Fibroblast of skin of scalp (primary cell): Measurements from ENCODE around the gene ATP6V0B.

Experiments
- DNase-seq: peaks from one replicate; pipeline ENCODE4 v3.0.0-alpha.2; 2013

ATP6V0B gene

DNA sequence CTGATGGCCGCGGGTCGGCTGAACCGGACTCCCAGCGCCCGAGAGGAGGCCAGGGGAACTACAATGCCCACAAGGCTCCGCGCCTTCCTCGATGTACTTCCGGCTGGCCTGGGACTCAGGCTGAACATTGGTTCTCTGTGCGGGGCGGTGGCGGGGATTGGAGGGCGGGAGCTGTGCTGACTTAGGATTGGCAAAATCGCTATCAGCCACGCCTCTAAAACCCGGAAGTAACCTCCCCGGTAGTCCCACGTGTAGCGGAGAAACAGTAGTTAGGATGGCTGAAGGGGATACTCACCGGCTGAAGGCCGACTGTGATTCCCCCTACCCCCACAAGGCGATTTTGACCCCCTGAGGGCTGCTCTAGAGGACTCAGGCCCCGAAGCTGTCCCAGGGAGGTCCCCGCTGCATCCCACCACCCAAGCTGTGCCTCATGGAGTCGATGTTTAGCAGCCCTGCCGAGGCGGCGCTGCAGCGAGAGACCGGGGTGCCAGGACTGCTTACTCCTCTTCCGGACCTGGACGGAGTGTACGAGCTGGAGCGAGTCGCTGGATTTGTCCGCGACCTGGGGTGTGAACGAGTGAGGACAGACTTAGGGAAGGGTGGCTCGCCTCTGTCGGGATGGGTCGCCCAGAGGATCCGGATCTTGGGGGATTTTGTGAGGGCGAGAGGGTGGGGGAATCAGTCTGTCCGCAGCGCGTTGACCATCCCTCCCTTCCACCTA lies 4.9 kb upstream of the ATP6V0B start, which contains the start of gene DPH2:
TSS of gene DPH2 (plus strand) at position 265 of the 721 bp plus-strand sequence. CDS start at position 431, 166 bp downstream.
- peak; percentile 97 for DNase-seq

DNA sequence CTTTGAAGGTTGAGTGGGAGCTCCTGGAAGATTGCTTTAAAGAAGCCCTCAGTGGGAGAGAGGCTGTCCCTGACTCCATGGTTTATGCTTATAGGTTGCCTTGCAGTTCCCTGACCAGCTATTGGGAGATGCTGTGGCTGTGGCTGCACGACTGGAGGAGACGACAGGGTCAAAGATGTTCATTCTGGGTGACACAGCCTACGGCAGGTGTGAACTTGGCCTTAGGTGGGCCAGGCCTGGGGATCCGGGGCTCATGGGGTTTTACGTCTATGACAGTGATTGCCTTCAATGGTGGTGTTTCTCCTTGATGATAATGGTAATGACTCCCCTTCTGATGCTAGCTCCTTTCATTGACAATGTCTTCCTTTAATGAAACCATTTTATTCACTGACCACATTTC lies 4.3 kb upstream of the ATP6V0B start:
- no peak for DNase-seq

DNA sequence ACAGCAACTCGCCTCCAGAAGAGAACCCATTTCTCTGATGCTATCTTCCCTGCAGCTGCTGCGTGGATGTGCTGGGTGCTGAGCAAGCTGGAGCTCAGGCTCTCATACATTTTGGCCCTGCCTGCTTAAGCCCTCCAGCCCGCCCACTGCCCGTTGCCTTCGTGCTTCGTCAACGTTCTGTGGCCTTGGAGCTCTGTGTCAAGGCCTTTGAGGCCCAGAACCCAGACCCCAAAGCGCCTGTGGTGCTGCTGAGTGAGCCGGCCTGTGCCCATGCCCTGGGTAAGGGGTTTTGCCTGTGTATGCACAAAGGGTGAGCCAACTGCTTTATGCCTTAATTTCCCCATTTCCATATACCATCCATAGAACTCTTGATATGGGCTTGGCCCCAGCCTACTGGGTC lies 3.8 kb upstream of the ATP6V0B start:
- DNase-seq, result no peak

DNA sequence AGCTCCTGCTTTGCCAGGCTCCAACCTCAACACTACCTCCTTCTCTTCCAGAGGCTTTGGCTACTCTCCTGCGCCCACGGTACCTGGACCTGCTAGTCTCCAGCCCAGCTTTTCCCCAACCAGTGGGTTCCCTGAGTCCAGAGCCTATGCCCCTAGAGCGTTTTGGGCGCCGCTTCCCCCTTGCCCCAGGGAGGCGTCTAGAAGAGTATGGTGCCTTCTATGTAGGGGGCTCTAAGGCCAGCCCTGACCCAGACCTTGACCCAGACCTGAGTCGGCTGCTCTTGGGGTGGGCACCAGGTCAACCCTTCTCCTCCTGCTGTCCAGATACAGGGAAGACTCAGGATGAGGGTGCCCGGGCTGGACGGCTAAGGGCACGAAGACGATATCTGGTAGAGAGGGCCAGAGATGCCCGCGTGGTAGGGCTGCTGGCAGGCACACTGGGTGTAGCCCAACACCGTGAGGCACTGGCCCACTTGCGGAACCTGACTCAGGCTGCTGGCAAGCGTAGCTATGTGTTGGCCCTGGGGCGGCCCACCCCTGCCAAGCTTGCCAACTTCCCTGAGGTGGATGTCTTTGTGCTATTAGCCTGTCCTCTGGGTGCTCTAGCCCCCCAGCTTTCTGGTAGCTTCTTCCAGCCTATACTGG lies 3.3 kb upstream of the ATP6V0B start:
- DNase-seq, result no peak

DNA sequence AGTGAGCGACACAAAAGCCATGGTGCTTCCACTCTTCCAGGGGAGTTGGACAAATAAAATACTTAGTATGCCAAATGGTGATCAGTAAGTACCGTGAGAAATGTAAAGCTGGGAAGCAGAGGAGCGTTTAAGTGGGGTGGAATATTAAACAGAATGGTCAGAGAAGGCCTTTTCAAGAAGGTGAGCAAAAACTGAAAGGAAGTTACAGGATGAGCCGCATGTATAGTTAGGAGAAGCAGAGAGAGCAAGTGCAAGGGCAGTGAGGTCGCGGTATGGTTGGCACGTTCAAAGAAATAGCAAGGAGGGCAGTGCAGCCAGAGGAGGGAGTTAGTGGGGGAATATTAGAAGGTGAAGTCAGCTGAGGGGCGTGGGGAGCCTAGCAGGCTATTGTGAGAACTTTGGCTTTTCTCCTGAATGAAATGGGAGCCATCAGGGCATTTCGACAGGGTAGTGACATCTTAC lies 748 bp upstream of the ATP6V0B start:
- no peak for DNase-seq

DNA sequence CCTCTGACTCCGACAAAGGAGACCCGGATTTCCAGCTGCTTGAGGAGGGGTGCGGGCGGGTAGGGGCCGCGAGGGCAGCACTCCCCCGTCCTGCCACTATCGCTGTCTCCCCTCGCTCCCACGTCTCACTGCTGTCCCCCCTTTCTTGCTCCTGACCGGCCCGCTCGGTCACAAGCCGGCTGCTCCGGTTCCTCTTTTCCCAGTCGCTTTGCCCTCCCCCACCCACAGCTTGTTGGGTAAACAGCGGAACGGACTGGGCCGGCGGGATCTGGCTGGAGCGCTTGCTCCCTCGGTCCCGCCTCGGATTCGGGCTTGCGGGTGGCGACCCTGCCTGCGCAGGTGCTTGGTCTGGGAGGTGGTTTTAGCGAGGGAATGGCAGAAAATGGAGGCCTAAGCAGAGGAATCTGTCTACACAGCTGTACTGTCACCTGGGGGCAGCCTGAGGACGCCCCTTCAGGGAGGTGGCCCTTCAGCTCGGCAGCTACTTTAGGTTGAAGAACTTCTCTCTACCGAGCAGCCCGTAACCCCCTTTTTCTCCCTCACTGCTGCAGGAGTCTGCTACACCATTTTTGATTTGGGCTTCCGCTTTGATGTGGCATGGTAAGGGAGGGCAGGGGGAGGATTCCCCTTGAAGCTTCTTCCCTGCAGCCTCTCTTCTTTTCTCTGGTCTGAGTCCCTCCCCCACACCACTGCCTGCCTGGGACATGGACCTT lies 645 bp downstream of the ATP6V0B start:
- no peak for DNase-seq

DNA sequence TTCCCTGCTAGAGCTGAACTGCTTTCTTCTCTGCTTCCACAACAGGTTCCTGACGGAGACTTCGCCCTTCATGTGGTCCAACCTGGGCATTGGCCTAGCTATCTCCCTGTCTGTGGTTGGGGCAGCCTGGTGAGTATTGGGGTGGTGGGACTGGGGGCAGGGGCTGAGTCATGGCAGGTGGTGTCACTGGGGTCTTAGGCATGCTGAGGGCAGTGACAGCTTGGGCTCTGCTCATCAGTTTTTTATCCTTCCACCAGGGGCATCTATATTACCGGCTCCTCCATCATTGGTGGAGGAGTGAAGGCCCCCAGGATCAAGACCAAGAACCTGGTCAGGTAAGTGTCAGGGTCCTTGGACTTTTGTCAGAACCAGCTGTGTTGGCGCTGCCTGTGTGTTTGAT lies 1.3 kb downstream of the ATP6V0B start:
- no peak for DNase-seq

DNA sequence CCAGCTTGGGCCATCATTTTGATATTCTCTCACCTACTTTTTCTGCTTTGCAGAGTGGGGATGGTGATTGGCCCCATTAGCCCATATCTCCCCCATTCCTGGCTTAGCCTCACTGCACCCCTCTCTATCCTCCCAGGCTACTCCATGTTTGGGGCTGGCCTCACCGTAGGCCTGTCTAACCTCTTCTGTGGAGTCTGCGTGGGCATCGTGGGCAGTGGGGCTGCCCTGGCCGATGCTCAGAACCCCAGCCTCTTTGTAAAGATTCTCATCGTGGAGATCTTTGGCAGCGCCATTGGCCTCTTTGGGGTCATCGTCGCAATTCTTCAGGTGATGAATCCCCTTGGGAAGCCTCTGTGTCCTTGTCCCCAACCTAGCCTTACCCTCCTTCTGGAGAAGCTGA lies 2.1 kb downstream of the ATP6V0B start:
- DNase-seq, result no peak

DNA sequence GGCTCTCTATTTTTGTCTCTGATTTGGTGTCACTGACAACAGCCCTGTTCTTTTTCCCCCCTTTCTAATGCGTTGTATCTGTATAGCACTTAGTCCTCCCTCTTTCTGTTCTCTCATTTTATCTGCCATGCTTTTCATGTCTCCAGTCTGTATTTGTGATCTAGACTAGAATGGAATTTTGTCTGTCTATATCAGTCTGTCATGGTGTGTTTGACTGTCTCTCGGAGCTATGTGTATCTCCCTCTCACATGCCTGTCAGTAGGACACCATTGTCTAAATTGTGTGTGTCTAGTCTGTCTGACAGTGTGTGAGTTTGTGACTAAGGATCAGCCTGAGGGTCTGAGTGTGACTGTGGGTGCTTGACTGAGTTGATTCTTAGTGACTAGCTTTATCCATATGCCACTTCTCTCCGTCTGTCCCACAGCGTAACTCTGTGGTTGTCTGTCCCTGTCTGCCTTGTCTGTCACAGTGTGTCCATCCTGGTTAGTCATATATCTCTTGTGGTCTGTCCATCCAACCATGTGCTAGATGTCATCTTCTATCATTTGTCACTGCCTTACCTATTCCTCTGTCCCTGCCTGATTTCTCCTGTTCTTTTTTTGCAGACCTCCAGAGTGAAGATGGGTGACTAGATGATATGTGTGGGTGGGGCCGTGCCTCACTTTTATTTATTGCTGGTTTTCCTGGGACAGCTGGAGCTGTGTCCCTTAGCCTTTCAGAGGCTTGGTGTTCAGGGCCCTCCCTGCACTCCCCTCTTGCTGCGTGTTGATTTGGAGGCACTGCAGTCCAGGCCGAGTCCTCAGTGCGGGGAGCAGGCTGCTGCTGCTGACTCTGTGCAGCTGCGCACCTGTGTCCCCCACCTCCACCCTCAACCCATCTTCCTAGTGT lies 2.9 kb downstream of the ATP6V0B start:
- DNase-seq, result no peak

DNA sequence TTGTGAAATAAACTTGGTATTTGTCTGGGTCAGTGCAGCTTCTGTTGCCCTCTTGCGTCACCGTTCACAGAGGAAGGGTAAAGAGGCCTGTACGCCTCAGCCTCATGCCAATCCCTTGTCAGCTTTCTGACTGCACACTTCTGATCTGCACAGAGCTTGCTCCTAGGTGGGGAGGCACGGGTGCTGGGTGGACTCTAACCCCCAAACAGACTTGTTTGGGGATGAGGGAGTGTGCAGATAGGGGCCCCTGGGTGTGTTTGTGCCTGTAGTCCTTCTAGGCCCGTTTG lies 3.4 kb downstream of the ATP6V0B start:
- no peak for DNase-seq

DNA sequence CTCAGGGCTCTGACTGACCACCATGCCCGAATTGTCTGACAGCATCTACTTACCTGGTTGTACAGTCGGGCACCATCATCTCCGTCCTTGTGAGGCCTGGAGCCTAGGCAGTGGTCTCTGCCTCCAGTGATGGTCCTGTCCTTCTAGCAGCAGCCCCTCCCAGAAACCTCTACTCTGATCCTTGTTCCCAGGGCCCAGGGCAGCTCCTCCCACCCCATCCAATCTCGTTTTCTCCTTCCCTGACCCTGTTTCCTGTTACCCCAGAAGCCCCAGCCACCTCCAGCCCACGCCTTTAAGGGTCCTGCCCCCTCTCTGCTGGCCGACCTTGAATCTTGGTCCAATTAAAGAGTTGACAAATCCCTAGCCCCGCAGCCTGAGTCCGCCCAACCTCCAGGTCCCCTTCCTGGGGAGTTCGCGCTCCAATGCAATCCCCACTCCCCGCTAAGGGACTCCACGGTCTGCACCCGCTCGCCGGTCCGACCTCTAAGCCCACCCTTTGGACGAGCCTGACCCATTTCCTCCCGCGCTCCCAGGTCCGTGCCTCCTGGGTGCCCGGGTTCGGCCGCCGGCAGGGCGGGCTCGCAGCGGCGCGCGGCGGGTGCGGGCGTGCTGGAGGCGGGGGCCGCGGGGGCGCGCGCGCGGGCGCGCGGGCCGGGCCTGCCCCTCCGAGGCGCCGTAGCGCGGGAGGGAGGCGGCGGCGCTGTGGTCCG lies 3.9 kb downstream of the ATP6V0B start, which contains the start of gene B4GALT2:
TSS of gene B4GALT2 (plus strand) at position 660 of the 710 bp plus-strand sequence. CDS start 1,951 bp downstream, outside the sequence.
- DNase-seq, result peak; percentile 53

DNA sequence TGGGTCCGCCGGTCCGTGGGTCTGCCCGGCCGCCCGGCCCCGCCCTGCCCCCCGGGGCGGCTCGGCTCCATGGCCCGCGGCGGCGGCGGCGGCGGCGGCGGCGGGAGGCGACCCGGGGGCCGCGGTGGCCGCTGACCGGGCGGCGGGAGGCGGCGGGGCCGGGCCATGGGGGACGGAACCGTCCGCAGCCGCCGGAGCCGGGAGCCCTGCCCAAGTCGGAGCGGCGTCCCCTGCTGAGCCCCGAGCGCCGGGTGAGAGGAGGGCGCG lies 4.4 kb downstream of the ATP6V0B start:
- no peak for DNase-seq

DNA sequence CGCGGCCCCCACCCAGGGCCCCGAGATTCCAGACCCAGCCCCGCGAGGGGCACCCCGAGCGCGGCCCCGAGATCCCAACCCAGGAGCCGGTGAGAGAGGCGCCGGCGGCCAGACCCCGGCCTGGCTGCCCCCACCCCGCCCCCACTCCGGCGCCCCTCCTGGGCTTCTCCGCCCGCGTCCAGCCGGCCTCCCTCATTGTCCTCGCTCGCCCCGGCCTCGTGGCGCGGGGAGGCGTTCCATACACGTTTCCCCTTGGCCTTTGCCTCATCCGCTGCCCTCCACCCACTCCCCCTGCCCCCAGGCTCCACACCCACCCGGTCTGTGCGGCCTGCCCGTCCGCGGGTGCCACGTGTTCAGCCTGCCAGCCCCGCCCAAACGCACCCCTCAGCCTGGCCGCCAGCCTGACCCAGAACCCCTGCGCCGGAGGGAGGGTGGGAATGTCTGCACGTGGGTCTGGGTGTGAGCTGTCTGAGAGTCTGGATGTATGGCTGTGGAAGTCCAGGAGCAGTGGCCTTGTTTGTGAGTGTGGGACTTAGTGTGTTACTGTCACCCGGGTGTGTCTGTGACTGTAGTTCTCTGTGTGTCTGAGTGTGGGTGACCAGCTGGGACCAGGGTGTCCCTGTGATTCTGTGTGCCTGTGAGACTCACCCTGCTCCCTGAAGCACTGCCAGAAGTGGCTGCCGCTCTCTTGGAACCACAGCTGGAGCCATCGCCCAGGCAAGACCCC lies 4.9 kb downstream of the ATP6V0B start:
- DNase-seq, result peak; percentile 73

DNA sequence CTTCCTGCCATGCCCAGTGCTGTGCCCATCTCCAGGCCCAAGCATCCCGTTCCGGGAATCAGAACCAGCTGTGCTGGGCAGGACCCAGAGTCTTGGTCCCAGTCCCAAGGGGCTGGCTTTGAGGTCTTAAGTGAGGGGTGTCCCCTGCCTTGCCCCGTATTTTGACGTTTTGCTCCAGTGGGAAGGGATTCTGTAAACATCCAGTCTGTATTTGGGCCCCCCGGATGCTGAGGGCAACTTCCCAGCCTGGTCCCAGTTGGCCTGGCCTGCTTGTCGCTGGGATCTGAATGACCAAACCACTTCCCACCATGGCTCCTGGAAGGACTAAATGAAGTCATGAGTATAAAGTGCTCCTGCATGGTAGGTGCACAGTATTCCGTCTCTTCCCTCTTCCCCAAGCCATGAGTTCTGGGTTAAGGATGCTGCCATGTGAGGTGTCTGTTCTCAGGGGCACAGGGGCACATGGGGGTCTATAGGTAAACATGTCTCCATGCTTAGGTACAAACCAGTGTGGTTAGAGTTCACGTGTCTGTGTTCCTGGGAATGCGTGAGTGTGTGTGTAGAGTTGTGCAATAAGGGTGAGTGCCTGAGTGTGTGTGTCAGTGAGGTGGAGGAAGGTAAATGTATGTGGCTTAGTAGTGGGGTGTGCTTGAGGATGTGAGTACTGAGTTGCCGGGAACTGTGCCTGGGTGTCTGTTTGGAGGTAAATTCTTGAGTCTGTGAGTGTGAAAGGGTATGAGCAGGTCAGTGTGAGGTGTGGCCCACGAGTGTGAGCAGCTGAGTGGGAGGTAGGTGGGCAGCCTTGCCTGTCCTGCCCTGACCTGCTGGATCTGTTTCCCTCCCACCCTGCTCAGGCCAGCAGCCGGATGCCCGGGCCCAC lies 5.7 kb downstream of the ATP6V0B start:
- no peak for DNase-seq

DNA sequence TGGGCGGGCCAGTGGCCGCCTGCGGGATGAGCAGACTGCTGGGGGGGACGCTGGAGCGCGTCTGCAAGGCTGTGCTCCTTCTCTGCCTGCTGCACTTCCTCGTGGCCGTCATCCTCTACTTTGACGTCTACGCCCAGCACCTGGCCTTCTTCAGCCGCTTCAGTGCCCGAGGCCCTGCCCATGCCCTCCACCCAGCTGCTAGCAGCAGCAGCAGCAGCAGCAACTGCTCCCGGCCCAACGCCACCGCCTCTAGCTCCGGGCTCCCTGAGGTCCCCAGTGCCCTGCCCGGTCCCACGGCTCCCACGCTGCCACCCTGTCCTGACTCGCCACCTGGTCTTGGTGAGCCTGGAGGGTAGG lies 6.4 kb downstream of the ATP6V0B start:
- DNase-seq, result no peak

DNA sequence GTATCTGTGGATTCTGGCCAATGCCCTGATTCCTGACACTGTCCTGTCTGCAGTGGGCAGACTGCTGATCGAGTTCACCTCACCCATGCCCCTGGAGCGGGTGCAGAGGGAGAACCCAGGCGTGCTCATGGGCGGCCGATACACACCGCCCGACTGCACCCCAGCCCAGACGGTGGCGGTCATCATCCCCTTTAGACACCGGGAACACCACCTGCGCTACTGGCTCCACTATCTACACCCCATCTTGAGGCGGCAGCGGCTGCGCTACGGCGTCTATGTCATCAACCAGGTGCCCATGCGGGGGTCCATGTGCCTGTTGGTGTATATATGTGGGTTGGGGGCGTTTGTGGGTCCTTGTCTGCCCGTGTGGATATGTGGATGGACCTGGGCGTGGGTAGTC lies 6.9 kb downstream of the ATP6V0B start:
- no peak for DNase-seq

DNA sequence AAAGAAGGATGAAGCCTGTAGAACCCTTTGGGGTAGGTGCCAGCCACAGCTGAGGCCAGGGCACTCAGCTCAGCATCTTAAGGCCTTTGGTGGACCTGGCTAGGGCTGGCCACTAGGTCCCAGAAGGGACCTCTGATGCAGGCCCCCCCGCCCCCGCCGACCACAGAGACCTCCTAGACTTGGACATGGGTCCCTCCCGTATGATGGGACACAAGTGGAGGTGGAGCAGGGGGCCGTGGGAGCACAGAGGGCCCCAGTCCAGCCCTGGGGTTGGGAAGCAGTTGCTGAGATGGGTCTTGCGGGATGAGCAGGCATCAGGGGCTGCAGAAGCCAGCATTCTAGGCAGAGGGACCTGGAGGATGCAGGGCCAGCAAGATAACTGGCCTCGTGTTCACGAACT lies 7.5 kb downstream of the ATP6V0B start:
- no peak for DNase-seq

DNA sequence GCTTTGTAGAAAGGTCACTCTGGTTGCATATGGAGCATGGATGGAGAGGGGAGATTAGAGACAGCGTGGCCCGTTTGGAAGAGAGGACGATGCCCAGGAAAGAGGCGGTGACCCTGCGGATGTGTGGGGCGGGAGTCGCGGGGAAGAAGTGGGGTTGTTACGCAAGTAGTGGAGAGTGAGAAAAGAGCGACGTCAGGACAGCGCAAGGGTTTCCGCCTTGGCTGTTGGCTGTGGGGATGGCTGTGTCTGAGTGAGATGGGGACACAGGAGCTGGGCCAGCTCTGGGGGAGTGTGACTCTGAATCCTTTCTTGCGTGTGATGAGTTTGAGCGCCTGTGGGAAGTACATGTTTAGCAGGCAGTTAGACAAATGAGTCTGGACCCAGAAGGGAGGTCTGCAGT lies 8.0 kb downstream of the ATP6V0B start:
- no peak for DNase-seq

DNA sequence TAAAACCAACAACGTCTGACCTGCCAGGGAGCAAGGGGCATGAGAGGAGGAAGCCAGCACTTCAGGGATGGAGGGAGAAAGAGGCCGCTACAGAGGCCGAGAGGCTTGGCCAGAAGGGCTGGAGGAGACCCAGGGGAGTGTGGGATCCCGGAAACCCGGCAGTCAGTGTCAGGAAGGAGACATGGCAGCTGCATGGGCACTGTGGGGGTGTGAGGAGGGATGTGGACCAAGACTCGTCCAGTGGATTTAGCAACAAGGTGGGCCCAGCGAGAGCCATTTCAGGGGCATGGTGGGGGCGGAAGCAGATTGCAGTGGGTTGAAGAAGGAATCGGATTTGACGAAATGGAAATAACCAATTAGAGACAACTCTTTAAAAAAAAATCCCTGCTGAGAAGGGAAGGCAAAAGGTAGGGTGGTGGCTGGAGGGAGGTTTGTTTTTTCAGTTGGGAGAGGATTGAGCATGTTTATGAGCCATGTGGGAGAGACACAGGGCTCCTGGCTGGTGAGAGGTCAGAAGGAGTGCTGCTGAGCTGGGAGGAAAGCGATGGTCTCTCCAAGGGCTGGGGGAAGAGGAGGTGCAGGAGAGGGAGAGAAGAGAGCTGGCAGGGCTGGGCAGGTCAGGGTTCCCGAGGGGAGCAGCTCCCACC lies 8.6 kb downstream of the ATP6V0B start:
- DNase-seq, result no peak

DNA sequence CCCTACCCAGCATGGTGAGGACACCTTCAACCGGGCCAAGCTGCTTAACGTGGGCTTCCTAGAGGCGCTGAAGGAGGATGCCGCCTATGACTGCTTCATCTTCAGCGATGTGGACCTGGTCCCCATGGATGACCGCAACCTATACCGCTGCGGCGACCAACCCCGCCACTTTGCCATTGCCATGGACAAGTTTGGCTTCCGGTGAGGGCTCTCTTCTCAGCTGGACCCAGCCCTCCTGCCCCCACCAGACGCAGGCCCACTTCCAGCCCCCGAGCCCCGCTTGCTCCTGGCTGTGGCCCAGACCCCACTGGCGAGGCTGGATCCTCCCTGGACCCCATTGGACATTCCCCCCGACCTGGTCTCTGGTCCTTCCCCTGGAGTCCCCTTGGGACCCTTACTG lies 10.1 kb downstream of the ATP6V0B start:
- no peak for DNase-seq
